ENCODE measurements around the gene RAB10.
"Not testable (repeated sequence)": the region's sequence is repeated elsewhere in the genome, so short reads cannot be mapped to it uniquely, and the experiment has no call there.

The RAB10 gene

GRCh38 chr2:26016012-26016705 is 17.7 kb upstream of the RAB10 start:
- no peak for DNase-seq

GRCh38 chr2:26016706-26017045 is 17.2 kb upstream of the RAB10 start:
- not testable (repeated sequence) for DNase-seq

- DNase-seq = no peak
Observed at GRCh38 chr2:26017464-26018183, 16.3 kb upstream of the RAB10 start.

GRCh38 chr2:26018184-26019055 is 15.5 kb upstream of the RAB10 start:
- peak in 20 of 56 donors; percentile 9 to 62 (median 20) for DNase-seq

- no peak for DNase-seq
Observed at GRCh38 chr2:26020231-26020640, 13.6 kb upstream of the RAB10 start.

- DNase-seq = no peak
Observed at GRCh38 chr2:26024260-26024659, 9.6 kb upstream of the RAB10 start.

- DNase-seq = no peak
Observed at GRCh38 chr2:26025509-26025908, 8.4 kb upstream of the RAB10 start.

GRCh38 chr2:26028083-26028482 is 5.8 kb upstream of the RAB10 start:
- DNase-seq = not testable (repeated sequence)

- DNase-seq = not testable (repeated sequence)
Observed at GRCh38 chr2:26032586-26033269, 1.2 kb upstream of the RAB10 start.

- DNase-seq = peak in 26 of 56 donors; percentile 26 to 88 (median 62)
Observed at GRCh38 chr2:26033270-26033817, 540 bp upstream of the RAB10 start.

GRCh38 chr2:26034637-26034992 is 731 bp downstream of the RAB10 start:
- peak in 2 of 56 donors; percentile 34 to 43 for DNase-seq

- DNase-seq = peak in 2 of 56 donors; percentile 1 to 14
Observed at GRCh38 chr2:26035090-26035743, 1.3 kb downstream of the RAB10 start.

- no peak for DNase-seq
Observed at GRCh38 chr2:26039603-26040323, 5.9 kb downstream of the RAB10 start.

- no peak for DNase-seq
Observed at GRCh38 chr2:26043109-26043508, 9.2 kb downstream of the RAB10 start.

GRCh38 chr2:26043862-26044696 is 10.2 kb downstream of the RAB10 start:
- no peak for DNase-seq

- no peak for DNase-seq
Observed at GRCh38 chr2:26048791-26049190, 14.9 kb downstream of the RAB10 start.

GRCh38 chr2:26049641-26050040 is 15.8 kb downstream of the RAB10 start:
- DNase-seq = no peak

- DNase-seq = no peak
Observed at GRCh38 chr2:26052740-26053139, 18.9 kb downstream of the RAB10 start.

Measured in amygdala (tissue), 56 donors.